Urothelium cell line (cell line): Measurements from ENCODE around the gene AXL.

Experiments used
- DNase-seq: peaks from one replicate; pipeline ENCODE4 v3.0.0; 2011; ENCODE audit warnings: low spot score, mixed read lengths
- FAIRE-seq: peaks from 2 replicates; lab custom pipeline; 2011; peaks lifted over from hg19 to GRCh38; lab: Jason Lieb, UNC

The AXL gene

DNA sequence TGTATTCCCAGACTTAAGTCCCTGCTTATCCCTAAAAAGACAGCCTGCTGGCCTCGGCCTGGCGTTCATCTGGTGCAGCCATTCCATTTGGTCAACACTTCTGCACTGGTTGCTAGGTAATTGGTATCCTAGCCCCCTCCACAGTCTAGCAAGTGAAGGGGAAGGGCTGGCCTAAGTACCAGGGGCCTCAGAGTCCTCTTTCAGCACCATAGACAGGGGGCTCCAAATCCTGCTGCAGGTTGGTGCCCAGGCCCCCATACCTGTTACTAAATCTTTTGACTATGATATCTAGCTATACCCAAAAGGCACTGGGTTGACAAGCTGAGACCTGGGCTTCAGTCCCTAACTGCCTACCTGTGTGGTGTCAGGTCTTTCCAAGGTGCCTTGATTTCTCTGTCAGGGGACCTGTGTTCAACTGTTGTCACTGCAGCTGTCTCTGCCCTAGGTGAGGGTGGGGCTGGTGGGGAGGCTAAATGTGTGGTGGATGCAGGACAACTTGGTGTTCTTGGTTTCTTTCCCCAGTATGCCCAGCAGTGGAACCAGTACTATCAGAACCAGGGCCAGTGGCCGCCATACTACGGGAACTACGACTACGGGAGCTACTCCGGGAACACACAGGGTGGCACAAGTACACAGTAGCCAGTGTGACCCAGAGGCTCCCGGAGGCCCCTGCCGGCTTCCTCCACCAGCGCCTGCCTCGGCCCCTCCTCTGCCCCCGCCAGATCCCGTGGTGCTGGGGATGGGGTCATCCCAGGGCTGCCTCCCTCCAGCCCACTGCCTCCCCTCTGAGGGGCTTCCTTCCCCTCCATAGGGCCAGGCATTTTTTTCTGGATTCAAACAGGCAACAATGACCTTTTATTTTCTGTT is 87.1 kb downstream of the AXL start:
- no peak for DNase-seq
- FAIRE-seq: no peak

DNA sequence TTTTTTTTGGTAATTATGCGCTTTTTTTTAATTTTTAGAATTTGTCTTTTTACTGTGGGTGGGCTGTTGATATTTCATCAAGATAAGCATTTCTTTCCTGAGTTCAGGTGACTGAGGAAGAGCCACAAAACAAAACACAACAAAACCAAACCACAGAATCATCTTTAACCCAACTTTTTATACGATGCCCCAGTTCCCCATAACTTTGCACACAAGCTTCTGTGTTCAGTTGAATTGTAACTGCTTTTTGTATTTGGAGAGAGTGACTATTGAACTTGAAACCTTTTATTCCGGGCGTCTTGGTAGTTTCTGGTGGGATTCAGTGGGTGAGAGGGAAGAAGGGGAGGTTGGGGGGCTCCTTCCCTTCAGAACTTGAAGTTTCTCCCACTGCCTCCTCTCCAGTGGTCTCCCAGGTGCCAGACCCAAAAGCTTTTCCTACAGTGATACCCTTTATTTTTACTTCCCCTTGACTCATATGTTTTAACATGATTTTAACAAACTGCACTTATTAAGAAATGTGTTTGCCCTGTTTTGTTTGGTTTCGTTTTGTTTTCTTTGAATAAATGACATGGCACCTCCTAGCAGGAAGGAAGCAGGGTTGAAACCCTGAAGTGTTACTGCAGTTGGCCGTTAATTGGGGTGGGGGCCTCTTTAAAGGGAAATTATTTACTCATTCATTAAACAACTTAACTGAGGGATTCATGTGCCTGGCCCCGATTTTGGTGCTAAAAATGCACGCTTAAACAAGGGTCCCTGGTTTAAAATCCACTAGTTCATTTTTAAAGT is 88.3 kb downstream of the AXL start:
- FAIRE-seq: no peak

DNA sequence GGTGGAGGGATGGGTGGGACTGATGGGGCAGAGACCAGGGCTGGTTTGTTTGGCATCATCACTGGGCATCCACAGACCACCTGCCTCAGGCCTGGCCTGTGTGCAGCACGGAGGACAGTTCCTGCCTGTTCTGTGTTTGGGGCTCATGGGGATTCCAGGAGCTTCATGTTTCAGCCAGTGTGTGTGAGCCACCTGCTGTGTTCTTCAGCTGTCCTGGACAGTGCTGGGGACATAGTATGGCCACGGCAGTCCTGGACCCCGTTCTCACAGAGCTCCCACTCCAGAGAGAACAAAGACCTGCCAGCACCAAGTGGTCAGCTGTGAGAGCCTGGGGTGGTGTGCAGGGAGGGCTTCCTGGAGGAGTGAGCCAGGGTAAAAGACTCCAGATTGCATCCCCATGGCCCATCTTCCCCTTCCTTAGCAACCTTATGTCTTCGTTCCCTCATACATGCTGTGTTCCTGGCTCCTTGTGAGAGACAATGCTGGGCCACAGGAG is 89.0 kb downstream of the AXL start:
- no peak for FAIRE-seq

More for the DNA sequence above, 88.3 kb downstream of the AXL start:
- DNase-seq: no peak

DNA sequence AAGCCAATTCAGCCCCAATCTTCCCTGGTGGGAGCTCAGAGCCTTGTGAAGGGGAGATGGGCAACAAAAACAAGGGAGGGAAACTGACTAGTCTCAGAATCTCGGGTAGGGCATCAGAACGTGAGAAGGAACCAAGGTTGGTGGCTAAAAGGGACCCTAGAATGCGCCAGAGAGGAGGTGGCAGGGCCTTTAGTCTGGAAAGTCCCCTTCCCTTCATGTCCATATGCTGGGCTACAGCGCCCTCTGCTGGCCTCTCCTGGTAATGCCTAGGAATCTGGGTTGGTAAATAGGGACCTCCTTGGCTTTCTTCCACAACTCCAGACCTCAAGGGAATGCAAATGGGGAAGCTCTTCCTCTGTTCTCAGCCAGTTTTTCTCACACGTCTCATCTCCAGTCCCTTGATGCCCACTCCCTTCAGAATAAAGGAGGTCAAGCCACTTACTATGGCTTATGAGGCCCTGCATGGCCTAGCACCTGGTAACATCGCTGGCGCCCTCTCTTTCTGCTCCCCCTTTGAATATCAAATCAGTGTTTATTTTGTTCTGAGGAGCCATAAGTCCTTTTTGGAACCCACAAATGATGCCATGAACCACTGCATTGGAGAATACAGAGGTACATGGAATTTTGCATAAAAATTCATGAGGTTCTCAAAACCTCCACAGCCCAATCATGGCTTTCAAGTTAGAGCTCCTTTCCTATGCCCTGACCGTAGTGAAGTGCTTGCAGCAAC is 89.6 kb downstream of the AXL start:
- DNase-seq: peak; percentile 75
- FAIRE-seq: no peak

More for the DNA sequence above, 89.0 kb downstream of the AXL start:
- DNase-seq: no peak

DNA sequence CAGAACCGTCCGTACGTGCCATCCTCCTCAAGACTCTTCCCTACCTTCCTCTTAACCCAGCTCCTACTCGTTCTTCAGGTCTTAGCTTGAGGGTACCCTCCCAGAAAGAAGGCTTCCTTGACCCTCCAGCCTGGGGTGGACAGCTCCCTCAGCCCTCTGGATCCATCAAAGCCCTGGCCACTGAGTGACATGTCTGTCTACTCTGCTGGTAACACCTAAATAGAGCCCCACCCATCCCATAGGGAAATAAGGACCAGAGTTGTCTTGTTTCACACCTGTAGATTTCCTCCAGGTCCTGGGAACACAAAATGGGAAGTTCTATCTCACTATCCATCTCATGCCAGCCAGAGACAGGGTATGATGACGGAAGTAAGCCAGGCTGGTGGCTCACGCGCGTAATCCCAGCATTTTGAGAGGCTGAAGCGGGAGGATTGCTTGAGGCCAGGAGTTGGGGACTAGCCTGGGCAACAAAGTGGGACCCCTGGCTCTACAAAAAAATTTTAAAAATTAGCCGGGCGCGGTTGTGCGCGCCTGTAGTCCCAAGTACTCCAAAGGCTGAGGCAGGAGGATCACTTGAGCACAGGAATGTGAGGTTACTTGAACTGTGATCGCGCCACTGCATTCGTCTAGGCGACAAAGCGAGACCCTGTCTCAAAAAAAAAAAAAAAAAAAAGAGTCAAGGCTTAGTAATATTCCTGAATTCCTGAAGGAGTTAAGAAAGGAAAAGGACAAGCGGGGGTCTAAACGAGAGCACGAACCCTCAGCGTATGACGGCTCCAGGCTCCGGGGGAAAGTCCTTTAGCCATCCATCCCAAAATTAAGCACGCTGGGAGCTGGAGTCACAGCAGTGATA is 90.4 kb downstream of the AXL start:
- FAIRE-seq (no peak), DNase-seq (no peak)

DNA sequence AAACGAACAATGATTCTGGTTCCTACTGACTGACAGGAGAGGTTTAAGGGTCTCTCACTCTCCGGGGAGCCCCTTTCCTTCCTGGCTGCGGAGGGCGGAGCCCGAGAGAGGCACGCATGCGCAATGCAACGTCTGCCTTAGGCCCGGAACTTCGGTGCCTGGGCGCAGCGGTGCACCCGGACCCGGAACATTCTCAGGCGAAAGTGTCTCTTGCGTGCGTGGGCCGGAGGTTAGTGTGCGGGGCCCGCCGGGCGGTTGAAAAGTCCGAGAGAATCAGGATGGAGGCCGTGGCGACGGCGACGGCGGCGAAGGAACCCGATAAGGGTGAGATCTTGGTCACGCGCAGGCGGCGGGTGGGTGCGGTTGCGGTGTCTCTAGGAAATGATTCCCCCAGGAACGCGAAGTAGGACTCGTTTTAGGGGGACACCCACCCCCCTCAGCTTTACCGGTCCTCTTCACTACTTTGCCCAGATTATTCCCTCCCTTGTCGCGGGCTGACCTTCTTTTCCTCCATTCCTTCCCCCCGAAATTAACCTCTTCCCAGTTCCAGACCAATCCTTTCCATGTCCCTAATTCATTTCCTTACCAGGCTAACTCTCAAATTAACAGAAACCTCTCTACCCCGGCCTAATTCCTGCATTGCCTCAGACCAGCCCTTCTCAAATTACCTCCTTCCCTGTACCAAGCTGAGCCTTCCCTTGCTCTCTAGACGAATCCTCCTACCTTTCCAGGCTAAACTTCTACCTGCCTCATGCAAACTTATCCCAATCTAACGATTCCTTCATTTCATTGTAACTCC is 91.2 kb downstream of the AXL start, which contains the start of gene CCDC97:
Gene CCDC97 (plus strand): TSS at position 140 of the 799 bp plus-strand sequence. CDS start 139 bp downstream, at position 279.
- no peak for FAIRE-seq
- peak; percentile 92 for DNase-seq

DNA sequence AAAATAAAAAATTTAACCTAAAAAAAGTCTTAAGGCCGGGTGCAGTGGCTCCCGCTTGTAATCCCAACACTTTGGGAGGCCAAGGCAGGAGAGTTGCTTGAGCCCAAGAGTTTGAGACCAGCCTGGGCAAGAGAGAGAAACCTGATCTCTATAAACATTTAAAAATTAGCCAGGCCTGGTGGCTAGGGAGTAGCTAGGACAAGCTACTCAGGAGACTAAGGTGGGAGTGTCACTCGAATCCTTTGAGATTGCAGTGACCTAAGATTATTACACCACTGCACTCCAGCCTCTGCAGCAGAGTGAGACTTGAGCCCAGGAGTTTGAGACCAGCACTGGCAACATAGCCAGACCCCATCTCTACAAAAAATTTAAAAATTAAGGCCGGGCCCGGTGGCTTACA is 92.0 kb downstream of the AXL start:
- no peak for DNase-seq
- no peak for FAIRE-seq
